OCI-LY7 (cell line): ENCODE data around the gene CCR4.

ENCODE experiments used
- EZH2phosphoT487 ChIP-seq: fragments of 200-600 bp; sonication (generic); IDR thresholded peaks from 2 replicates; pipeline ENCODE4 v1.6.1; 2018; ENCODE audit warnings: low read depth, borderline replicate concordance, mild to moderate bottlenecking, mixed run types, antibody characterized with exemption, low read length, moderate library complexity, mixed read lengths
- TF ChIP-seq, protein P1 (sequence below): fragments of 200-600 bp; sonication (generic); conservative IDR thresholded peaks from 2 replicates; pipeline ENCODE4 v1.5.1; 2014; ENCODE audit warnings: mild to moderate bottlenecking, antibody characterized with exemption, low read length, moderate library complexity, mixed read lengths

DNA sequence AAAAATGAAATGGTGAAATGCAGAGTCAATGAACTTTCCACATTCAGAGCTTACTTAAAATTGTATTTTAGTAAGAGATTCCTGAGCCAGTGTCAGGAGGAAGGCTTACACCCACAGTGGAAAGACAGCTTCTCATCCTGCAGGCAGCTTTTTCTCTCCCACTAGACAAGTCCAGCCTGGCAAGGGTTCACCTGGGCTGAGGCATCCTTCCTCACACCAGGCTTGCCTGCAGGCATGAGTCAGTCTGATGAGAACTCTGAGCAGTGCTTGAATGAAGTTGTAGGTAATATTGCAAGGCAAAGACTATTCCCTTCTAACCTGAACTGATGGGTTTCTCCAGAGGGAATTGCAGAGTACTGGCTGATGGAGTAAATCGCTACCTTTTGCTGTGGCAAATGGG lies 3.1 kb downstream of the CCR4 start:
- no peak for TF ChIP-seq EZH2phosphoT487
- TF ChIP-seq, protein P1, sequence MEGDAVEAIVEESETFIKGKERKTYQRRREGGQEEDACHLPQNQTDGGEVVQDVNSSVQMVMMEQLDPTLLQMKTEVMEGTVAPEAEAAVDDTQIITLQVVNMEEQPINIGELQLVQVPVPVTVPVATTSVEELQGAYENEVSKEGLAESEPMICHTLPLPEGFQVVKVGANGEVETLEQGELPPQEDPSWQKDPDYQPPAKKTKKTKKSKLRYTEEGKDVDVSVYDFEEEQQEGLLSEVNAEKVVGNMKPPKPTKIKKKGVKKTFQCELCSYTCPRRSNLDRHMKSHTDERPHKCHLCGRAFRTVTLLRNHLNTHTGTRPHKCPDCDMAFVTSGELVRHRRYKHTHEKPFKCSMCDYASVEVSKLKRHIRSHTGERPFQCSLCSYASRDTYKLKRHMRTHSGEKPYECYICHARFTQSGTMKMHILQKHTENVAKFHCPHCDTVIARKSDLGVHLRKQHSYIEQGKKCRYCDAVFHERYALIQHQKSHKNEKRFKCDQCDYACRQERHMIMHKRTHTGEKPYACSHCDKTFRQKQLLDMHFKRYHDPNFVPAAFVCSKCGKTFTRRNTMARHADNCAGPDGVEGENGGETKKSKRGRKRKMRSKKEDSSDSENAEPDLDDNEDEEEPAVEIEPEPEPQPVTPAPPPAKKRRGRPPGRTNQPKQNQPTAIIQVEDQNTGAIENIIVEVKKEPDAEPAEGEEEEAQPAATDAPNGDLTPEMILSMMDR: no peak
